Hepatocyte (in vitro differentiated cells): Measurements from ENCODE around the gene ANO3.

Experiments used
- CTCF ChIP-seq: fragments of 200-600 bp; sonication (generic); IDR thresholded peaks from 2 replicates; pipeline ENCODE4 v1.5.1; 2016; ENCODE audit warnings: antibody characterized with exemption, mild to moderate bottlenecking; ENCODE audit not compliant: poor library complexity
- EZH2phosphoT487 ChIP-seq: fragments of 200-600 bp; sonication (generic); IDR thresholded peaks from one replicate; pipeline ENCODE4 v1.6.1; 2018; ENCODE audit warnings: antibody characterized with exemption, mild to moderate bottlenecking, low read depth, moderate library complexity; ENCODE audit not compliant: unreplicated experiment, severe bottlenecking

GRCh38 chr11:26554455-26554854 lies 222.5 kb downstream of the ANO3 start:
- no peak for TF ChIP-seq CTCF
- no peak for TF ChIP-seq EZH2phosphoT487
